Right lobe of liver (tissue), 4 donors: ENCODE results near the gene ANAPC2.

Experiments
- POLR2A ChIP-seq: fragments of 450-650 bp; IDR thresholded peaks from one replicate; pipeline ENCODE4 v1.6.1; 2017; ENCODE audit warnings: antibody characterized with exemption, mild to moderate bottlenecking
- TF ChIP-seq, protein P1 (sequence below), 4 donors: fragments of 200-600 bp in 3 of 4; fragments of 450-650 bp in 1 of 4; IDR thresholded peaks; one replicate each; pipeline versions ENCODE4 v1.5.1 to v1.8.0; 2016 to 2022; ENCODE audit warnings: antibody characterized with exemption in 4 of 4, mild to moderate bottlenecking in 2 of 4
- donor health status: DM: no; HTN: no; CAD: no.
- donor health status: DM: no; HTN: no; CAD: no.
- donor health status: DM: no; HTN: yes; CAD: no.

DNA sequence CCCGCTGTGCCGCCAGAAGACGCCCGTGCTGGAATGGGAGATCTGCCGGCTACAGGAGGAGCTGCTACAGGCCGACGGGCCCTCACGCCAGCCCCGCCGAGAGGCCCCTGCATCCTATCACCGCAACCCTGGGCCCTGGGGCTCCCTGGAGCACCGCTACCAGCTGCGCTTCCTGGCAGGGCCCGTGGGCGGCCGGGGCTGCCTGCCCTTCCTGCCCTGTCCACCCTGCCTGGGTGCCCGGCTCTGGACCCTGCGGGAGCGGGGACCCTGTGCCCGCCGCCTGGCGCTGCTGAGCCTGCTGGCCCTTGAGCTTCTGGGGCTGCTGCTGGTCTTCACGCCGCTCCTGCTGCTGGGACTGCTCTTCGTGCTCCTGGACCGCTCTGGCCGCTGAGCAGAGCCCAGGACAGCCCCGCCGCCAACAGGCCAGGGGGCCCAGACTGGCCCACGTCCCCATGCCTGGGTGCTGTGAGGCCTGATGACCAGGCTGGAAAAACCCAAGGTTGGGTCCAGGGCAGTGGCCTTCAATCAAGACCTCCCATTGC lies 29.9 kb upstream of the ANAPC2 start:
- TF ChIP-seq, protein P1, sequence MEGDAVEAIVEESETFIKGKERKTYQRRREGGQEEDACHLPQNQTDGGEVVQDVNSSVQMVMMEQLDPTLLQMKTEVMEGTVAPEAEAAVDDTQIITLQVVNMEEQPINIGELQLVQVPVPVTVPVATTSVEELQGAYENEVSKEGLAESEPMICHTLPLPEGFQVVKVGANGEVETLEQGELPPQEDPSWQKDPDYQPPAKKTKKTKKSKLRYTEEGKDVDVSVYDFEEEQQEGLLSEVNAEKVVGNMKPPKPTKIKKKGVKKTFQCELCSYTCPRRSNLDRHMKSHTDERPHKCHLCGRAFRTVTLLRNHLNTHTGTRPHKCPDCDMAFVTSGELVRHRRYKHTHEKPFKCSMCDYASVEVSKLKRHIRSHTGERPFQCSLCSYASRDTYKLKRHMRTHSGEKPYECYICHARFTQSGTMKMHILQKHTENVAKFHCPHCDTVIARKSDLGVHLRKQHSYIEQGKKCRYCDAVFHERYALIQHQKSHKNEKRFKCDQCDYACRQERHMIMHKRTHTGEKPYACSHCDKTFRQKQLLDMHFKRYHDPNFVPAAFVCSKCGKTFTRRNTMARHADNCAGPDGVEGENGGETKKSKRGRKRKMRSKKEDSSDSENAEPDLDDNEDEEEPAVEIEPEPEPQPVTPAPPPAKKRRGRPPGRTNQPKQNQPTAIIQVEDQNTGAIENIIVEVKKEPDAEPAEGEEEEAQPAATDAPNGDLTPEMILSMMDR (IDR thresholded peaks at IDR 0.05) = no peak
- TF ChIP-seq POLR2A = no peak
